ENCODE results near the gene RTTN.

The RTTN gene

GRCh38 chr18:69969491-69969890 lies 236.0 kb downstream of the RTTN start:
- DNase-seq = no peak

- DNase-seq = no peak
Measured at GRCh38 chr18:69968039-69968438, 237.4 kb downstream of the RTTN start.

- DNase-seq = no peak
Measured at GRCh38 chr18:69963196-69963595, 242.3 kb downstream of the RTTN start.

GRCh38 chr18:69961718-69962117 lies 243.8 kb downstream of the RTTN start:
- DNase-seq = no peak

GRCh38 chr18:69958422-69958821 lies 247.1 kb downstream of the RTTN start:
- DNase-seq = no peak

- DNase-seq = no peak
Measured at GRCh38 chr18:69957747-69958146, 247.7 kb downstream of the RTTN start.

GRCh38 chr18:69956665-69957620 lies 248.5 kb downstream of the RTTN start:
- DNase-seq = no peak

GRCh38 chr18:69956057-69956456 lies 249.4 kb downstream of the RTTN start:
- DNase-seq = no peak

- no peak for DNase-seq
Measured at GRCh38 chr18:69954719-69955480, 250.6 kb downstream of the RTTN start.

GRCh38 chr18:69953191-69953590 lies 252.3 kb downstream of the RTTN start:
- no peak for DNase-seq

Measured in RPMI8226 (cell line).